GM18526 (cell line): Measurements from ENCODE around the gene BABAM2.

Experiments
- POLR2A ChIP-seq: IDR thresholded peaks from 3 replicates; pipeline ENCODE4 v1.6.1; 2011; ENCODE audit not compliant: insufficient read length; ENCODE audit errors: extremely low read depth

BABAM2 gene

GRCh38 chr2:28178946-28179345 is 288.4 kb downstream of the BABAM2 start:
- TF ChIP-seq POLR2A = no peak

GRCh38 chr2:28181801-28182200 is 291.3 kb downstream of the BABAM2 start:
- TF ChIP-seq POLR2A = no peak

GRCh38 chr2:28182348-28182747 is 291.8 kb downstream of the BABAM2 start:
- no peak for TF ChIP-seq POLR2A

- no peak for TF ChIP-seq POLR2A
These were observed 294.6 kb downstream of the BABAM2 start for GRCh38 chr2:28185153-28185552.

GRCh38 chr2:28185891-28186290 is 295.4 kb downstream of the BABAM2 start:
- TF ChIP-seq POLR2A = no peak

GRCh38 chr2:28187186-28187585 is 296.7 kb downstream of the BABAM2 start:
- no peak for TF ChIP-seq POLR2A

- no peak for TF ChIP-seq POLR2A
These were observed 297.9 kb downstream of the BABAM2 start for GRCh38 chr2:28188436-28188835.

- TF ChIP-seq POLR2A = no peak
These were observed 303.3 kb downstream of the BABAM2 start for GRCh38 chr2:28193630-28194403.

- TF ChIP-seq POLR2A = no peak
These were observed 309.6 kb downstream of the BABAM2 start for GRCh38 chr2:28199995-28200679.

GRCh38 chr2:28201671-28202180 is 311.2 kb downstream of the BABAM2 start:
- TF ChIP-seq POLR2A = no peak

GRCh38 chr2:28202719-28203118 is 312.2 kb downstream of the BABAM2 start:
- no peak for TF ChIP-seq POLR2A

GRCh38 chr2:28206762-28207161 is 316.2 kb downstream of the BABAM2 start:
- TF ChIP-seq POLR2A = no peak

- no peak for TF ChIP-seq POLR2A
These were observed 318.7 kb downstream of the BABAM2 start for GRCh38 chr2:28209261-28209691.

- no peak for TF ChIP-seq POLR2A
These were observed 319.3 kb downstream of the BABAM2 start for GRCh38 chr2:28209864-28210263.

- TF ChIP-seq POLR2A = no peak
These were observed 320.0 kb downstream of the BABAM2 start for GRCh38 chr2:28210535-28210934.

- no peak for TF ChIP-seq POLR2A
These were observed 325.8 kb downstream of the BABAM2 start for GRCh38 chr2:28216331-28216730.
